Kidney (tissue), 14 donors: ENCODE data around the gene RPS18. TPM values are rescaled to one million over a fixed set of nuclear protein-coding genes. Genes with fewer than 3 reads are reported as not detected.

ENCODE experiments used
- DNase-seq, 5 donors: peaks; one replicate each; pipeline ENCODE4 v3.0.0-alpha.2; 2013 to 2020
- FAIRE-seq: peaks from 2 replicates; lab custom pipeline; 2012; peaks lifted over from hg19 to GRCh38; lab: Jason Lieb, UNC
- H3K27ac ChIP-seq, 2 donors: one replicate each; pipeline ENCODE4 v1.7.0; 2013; ENCODE audit warnings: low read depth in 2 of 2, low read length in 2 of 2, inconsistent platforms in 1 of 2
- H3K27me3 ChIP-seq: one replicate; pipeline ENCODE4 v1.7.1; 2013; ENCODE audit warnings: low read length, inconsistent platforms; ENCODE audit not compliant: control insufficient read depth, insufficient read depth
- H3K36me3 ChIP-seq, 3 donors: one replicate each; pipeline versions ENCODE4 v1.7.0 to v1.7.1; 2013; ENCODE audit warnings: low read length in 3 of 3, control low read depth in 1 of 3, inconsistent platforms in 1 of 3; ENCODE audit not compliant: insufficient read depth in 3 of 3, control insufficient read depth in 2 of 3
- H3K4me1 ChIP-seq, 3 donors: one replicate each; pipeline versions ENCODE4 v1.7.0 to v1.7.1; 2013; ENCODE audit warnings: low read length in 3 of 3, inconsistent platforms in 1 of 3, low read depth in 1 of 3; ENCODE audit not compliant: control insufficient read depth in 2 of 3, insufficient read depth in 2 of 3
- H3K4me3 ChIP-seq, 3 donors: one replicate each; pipeline versions ENCODE4 v1.7.0 to v1.8.1; 2013; ENCODE audit warnings: low read length in 3 of 3, control low read depth in 1 of 3, inconsistent platforms in 1 of 3
- H3K9ac ChIP-seq, 3 donors: one replicate each; pipeline versions ENCODE4 v1.7.0 to v1.7.1; 2013; ENCODE audit warnings: low read length in 3 of 3, control low read depth in 1 of 3, inconsistent platforms in 1 of 3
- H3K9me3 ChIP-seq, 3 donors: one replicate each; pipeline versions ENCODE4 v1.7.0 to v1.7.1; 2013; ENCODE audit warnings: low read length in 3 of 3, control low read depth in 1 of 3, inconsistent platforms in 1 of 3; ENCODE audit not compliant: control insufficient read depth in 2 of 3, insufficient read depth in 1 of 3
- CTCF ChIP-seq: IDR thresholded peaks from 3 replicates; pipeline ENCODE4 v1.5.1; 2012; ENCODE audit warnings: mild to moderate bottlenecking, moderate library complexity, borderline replicate concordance; ENCODE audit not compliant: insufficient read depth; ENCODE audit errors: extremely low read depth
- intact Hi-C: fragments of 100-400 bp; cut with DNase I; formaldehyde crosslinking; loops from one replicate; pipeline ENCODE4 v1.11.1; 2022
- polyA plus RNA-seq: library from polyadenylated mRNA; stranded (reverse); fragments of 350-450 nt; fragmentation: Illumina TruSeq; extraction: RNeasy Lipid Tissue Mini Kit (QIAGEN cat#74804); gene quantifications from one replicate; pipeline ENCODE4 v1.2.3, GENCODE V29; 2014; ENCODE audit warnings: low read depth, low replicate concordance; ENCODE audit not compliant: insufficient read depth
- total RNA-seq: library from RNA; stranded (reverse); fragmentation: NEBNext Ultra II Directional; extraction: Animal tissue kit (Norgen Biotek cat#: 25700); gene quantifications from one replicate; pipeline ENCODE4 v1.2.1, GENCODE V29; 2021
- donor health status: control.
- donor health status: control.
- donor health status: control.
- donor health status: control.
- donor health status: control.
- donor health status: DM: yes; HTN: yes; CAD: no.
- donor health status: Normal renal cell carcinoma (clear cell type).

The RPS18 gene
- total and polyA plus RNA-seq, 2 donors from 2014 or later = 1,706 to 2,618 TPM

- Histone ChIP-seq H3K9me3 (no peaks in the 10 kb centered on the region), H3K27ac (no peak overlapping the region), H3K4me3 (no peak overlapping the region), H3K9ac (no peak overlapping the region), H3K36me3 (peaks cover 0 to 3% (median 0%) of the 10 kb centered on the region in 3 donors), H3K27me3 (no peaks in the 10 kb centered on the region), H3K4me1 (peaks cover 0 to 20% (median 9%) of the 10 kb centered on the region in 3 donors)
- no peak for TF ChIP-seq CTCF
- FAIRE-seq = no peak
- intact Hi-C loops = no loop called here
- no peak for DNase-seq
These were observed 20.4 kb upstream of the RPS18 start for GRCh38 chr6:33251395-33252012.

- Histone ChIP-seq H3K27ac (no peak overlapping the region), H3K9me3 (no peaks in the 10 kb centered on the region), H3K27me3 (no peaks in the 10 kb centered on the region), H3K9ac (no peak overlapping the region), H3K36me3 (peaks cover 0 to 3% (median 3%) of the 10 kb centered on the region in 3 donors), H3K4me3 (no peak overlapping the region), H3K4me1 (peaks cover 0 to 20% (median 9%) of the 10 kb centered on the region in 3 donors)
- TF ChIP-seq CTCF = no peak
- FAIRE-seq = no peak
- DNase-seq = no peak
- intact Hi-C loops = no loop called here
These were observed 19.1 kb upstream of the RPS18 start for GRCh38 chr6:33252759-33253158.

GRCh38 chr6:33254591-33254990, 17.3 kb upstream of the RPS18 start:
- Histone ChIP-seq H3K36me3 (peaks cover 0 to 9% (median 5%) of the 10 kb centered on the region in 3 donors), H3K9me3 (no peaks in the 10 kb centered on the region), H3K27me3 (no peaks in the 10 kb centered on the region), H3K4me3 (no peak overlapping the region), H3K4me1 (peaks cover 0 to 9% (median 6%) of the 10 kb centered on the region in 3 donors), H3K9ac (no peak overlapping the region), H3K27ac (no peak overlapping the region)
- intact Hi-C loops = no loop called here
- DNase-seq (no peak), FAIRE-seq (no peak)
- no peak for TF ChIP-seq CTCF
